ENCODE results near the gene KCNIP3.

GRCh38 chr2:95277246-95277906, 19.8 kb upstream of the KCNIP3 start:
- TF ChIP-seq, protein P1, sequence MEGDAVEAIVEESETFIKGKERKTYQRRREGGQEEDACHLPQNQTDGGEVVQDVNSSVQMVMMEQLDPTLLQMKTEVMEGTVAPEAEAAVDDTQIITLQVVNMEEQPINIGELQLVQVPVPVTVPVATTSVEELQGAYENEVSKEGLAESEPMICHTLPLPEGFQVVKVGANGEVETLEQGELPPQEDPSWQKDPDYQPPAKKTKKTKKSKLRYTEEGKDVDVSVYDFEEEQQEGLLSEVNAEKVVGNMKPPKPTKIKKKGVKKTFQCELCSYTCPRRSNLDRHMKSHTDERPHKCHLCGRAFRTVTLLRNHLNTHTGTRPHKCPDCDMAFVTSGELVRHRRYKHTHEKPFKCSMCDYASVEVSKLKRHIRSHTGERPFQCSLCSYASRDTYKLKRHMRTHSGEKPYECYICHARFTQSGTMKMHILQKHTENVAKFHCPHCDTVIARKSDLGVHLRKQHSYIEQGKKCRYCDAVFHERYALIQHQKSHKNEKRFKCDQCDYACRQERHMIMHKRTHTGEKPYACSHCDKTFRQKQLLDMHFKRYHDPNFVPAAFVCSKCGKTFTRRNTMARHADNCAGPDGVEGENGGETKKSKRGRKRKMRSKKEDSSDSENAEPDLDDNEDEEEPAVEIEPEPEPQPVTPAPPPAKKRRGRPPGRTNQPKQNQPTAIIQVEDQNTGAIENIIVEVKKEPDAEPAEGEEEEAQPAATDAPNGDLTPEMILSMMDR (IDR thresholded peaks at IDR 0.05; ENCODE audit: insufficient read depth, low read depth, low read length): no peak
- TF ChIP-seq EZH2 (IDR thresholded peaks at IDR 0.05; ENCODE audit: insufficient read depth, low read length): no peak

Data from astrocyte (in vitro differentiated cells and primary cell).